ENCODE data around the gene GPR160.

Gene GPR160

GRCh38 chr3:170027233-170028102 is 10.3 kb upstream of the GPR160 start:
- no peak for DNase-seq (ENCODE audit: low read depth)

- peak; percentile 8 for DNase-seq (ENCODE audit: low read depth)
These were observed 4.3 kb upstream of the GPR160 start for GRCh38 chr3:170033489-170033888.

DNA sequence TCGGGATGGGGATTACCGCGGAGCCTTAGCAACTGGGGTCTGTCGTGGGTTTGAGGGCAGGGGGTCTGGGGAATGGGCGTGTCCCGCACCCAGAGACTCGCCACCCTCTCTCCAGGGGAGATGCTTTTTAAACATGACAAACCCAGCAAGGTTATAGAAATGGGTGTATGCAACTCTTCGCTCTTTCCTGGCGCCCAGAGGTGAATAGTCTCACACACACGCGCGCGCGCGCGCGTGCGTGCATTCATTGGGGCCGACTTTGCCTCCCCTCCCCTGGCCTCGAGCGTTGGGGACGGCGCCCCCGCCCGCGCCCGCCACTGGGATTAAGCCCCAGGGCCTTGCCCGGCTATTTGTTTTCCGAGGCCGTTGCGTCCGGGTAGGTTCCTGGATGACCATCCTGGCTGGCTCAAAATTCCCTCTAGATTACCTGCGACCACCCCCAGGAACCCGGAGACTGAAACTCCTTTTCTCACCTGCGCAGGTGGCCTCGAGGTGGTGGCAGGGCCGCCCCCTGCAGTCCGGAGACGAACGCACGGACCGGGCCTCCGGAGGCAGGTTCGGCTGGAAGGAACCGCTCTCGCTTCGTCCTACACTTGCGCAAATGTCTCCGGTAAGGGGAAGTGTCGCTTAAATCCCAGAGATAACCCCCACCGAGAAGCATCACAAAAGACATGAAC is 777 bp downstream of the GPR160 start:
- DNase-seq (ENCODE audit: low read depth), result no peak

DNA sequence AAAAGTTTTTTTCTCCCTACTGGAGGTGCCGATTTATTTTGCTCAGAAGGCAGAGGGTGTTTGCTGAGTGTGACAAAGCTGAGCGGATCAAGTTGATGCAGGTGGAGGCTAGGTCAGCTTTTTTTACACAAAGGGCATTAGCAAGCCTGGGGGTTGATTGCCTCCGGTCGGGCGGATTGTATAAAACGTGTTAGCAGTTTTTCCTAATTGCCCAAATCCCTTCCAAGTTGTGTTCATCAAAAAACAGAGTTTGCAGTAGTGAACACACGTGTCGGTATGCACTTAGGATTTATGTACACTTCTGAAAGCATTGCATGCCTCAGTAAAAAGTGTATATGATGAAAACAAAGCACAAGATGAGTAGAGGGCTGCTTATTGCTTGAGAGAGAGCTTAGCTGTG is 2.6 kb downstream of the GPR160 start:
- no peak for DNase-seq (ENCODE audit: low read depth)

- no peak for DNase-seq (ENCODE audit: low read depth)
These were observed 5.7 kb downstream of the GPR160 start for GRCh38 chr3:170043506-170043905.

- DNase-seq (ENCODE audit: low read depth), result no peak
These were observed 6.5 kb downstream of the GPR160 start for GRCh38 chr3:170044271-170044670.

GRCh38 chr3:170044795-170045244 is 7.0 kb downstream of the GPR160 start:
- DNase-seq (ENCODE audit: low read depth), result no peak

GRCh38 chr3:170046269-170047132 is 8.7 kb downstream of the GPR160 start:
- no peak for DNase-seq (ENCODE audit: low read depth)

DNA sequence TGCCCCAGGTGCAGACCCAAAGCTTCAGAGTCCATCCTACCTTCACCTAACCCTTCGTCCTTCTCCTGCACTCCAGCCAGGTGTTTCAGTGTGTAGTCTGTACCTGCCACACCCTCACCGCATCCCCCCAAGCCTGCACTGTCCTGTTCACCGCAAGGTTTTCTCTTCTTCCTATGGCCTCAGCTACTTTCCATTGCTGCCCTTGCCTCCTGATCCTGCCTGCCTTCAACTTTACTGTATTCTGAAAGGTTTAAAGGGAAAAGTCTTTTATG is 9.3 kb downstream of the GPR160 start:
- no peak for DNase-seq (ENCODE audit: low read depth)

DNA sequence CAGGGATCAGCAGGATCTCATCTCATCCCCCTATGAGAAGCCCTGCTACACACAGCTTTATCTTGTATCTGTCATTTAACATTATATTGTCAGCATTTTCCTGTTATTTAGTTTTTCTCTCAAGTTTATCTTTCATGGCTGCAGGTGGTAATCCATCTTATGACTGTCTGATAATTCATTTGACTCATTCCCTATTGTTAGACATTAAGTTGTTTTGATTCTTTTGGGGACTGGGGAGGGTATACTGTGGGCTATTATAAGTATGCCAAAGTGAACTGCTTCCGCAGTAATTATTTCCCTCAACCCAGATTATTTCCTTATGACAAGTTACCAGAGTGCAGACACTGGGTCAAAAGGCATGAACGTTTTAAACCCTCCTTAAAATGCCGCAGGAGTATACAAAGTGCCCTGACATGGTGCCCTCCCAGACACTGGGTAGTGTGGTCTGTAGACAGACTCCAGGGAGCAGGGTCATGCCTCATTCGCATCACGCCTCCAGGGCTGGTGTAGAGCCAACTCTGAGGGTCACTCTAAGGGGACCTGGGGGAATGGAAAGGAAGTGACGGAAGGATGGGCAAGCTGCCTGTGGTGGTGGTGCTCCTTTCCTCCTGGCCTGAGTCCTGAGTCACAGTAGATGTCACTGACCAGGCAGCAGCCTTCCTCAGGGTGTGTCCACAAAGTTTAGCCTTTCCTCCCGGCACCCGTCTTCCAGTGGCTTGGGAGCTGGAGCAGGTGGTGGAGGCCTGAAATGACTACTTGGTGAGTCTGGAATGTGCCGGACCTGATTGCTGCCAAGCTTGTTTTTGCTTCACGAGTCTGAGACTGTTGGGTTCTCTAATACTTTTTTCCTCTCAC is 11.6 kb downstream of the GPR160 start:
- no peak for DNase-seq (ENCODE audit: low read depth)

DNA sequence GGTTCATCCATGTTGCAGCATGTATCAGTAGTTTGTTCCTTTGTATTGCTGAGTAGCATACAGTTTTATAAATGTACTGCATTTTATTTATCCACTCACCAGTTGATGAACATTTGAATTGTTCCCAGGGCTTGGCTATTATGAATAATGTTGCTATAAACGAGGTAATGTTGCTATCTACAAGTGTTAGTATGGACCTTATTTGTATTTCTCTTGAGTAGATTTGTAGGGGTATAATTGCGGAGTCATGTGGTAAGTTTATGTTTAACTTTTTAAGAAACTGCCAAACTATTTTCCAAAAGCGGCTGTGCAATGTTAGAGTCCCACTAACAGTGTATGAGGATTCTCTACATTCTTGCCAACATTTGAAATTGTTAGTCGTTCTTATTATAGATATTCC is 13.0 kb downstream of the GPR160 start:
- DNase-seq (ENCODE audit: low read depth), result no peak

GRCh38 chr3:170052398-170052797 is 14.6 kb downstream of the GPR160 start:
- no peak for DNase-seq (ENCODE audit: low read depth)

DNA sequence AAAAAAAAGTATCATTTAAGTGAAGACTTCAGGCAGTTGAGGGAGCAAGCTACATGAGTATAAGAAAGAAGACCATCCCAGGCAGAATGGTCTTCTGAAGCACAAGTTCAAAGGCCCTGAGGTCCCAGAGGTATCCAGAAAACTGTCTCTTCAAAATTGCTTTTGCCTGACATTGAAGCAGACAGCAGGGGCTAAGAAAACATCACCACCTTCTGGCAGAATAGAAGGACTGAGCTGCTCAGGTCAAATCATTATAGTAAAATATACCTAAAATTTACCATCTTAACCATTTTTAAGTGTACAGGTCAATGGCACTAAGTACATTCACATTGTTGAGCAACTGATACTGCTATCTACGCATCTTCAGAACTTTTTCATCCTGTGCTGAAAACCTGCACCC is 16.4 kb downstream of the GPR160 start:
- no peak for DNase-seq (ENCODE audit: low read depth)

DNA sequence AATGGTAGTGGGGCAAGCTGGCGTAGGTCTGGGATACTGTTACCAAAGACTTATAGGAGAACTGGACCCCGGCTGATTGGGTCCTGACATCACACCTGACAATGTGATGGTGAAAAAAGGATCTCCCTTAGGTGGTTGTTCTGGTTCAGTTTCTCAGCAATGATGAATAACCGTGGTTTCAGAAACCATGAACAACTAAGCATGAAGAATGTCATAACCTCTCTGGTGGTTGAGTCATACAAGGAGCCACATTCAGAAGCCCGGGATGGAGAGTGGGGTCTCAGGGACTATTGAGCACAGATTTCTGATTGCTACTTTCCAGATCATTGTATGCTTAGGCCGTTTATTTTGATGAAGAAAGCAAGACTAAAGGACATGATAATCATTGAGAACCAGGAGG is 17.4 kb downstream of the GPR160 start:
- no peak for DNase-seq (ENCODE audit: low read depth)

GRCh38 chr3:170056710-170057454 is 19.1 kb downstream of the GPR160 start:
- no peak for DNase-seq (ENCODE audit: low read depth)

- DNase-seq (ENCODE audit: low read depth), result no peak
These were observed 19.8 kb downstream of the GPR160 start for GRCh38 chr3:170057550-170057949.

- DNase-seq (ENCODE audit: low read depth), result no peak
These were observed 20.3 kb downstream of the GPR160 start for GRCh38 chr3:170058127-170058526.

GRCh38 chr3:170059447-170059846 is 21.7 kb downstream of the GPR160 start:
- no peak for DNase-seq (ENCODE audit: low read depth)

- DNase-seq (ENCODE audit: low read depth), result no peak
These were observed 24.3 kb downstream of the GPR160 start for GRCh38 chr3:170062068-170062467.

GRCh38 chr3:170062769-170063168 is 25.0 kb downstream of the GPR160 start:
- no peak for DNase-seq (ENCODE audit: low read depth)

- no peak for DNase-seq (ENCODE audit: low read depth)
These were observed 25.9 kb downstream of the GPR160 start for GRCh38 chr3:170063691-170064090.
